ENCODE measurements around the gene PLXNC1.

The PLXNC1 gene

GRCh38 chr12:94123127-94123526 lies 25.2 kb upstream of the PLXNC1 start:
- TF ChIP-seq SP1 (IDR thresholded peaks at IDR 0.05): no peak
- no peak for TF ChIP-seq FOXK2 (IDR thresholded peaks at IDR 0.05)
- no peak for TF ChIP-seq TARDBP (IDR thresholded peaks at IDR 0.05)
- TF ChIP-seq NFRKB (IDR thresholded peaks at IDR 0.05): no peak
- no peak for TF ChIP-seq ELF4 (IDR thresholded peaks at IDR 0.05)
- no peak for TF ChIP-seq PKNOX1 (IDR thresholded peaks at IDR 0.05)
- no peak for TF ChIP-seq HDGF (IDR thresholded peaks at IDR 0.05; ENCODE audit: borderline replicate concordance)
- POLR2A ChIA-PET: no interaction called here
- CTCF ChIA-PET: no interaction called here
- DNase-seq (ENCODE audit: extremely low spot score): no peak

GRCh38 chr12:94126067-94126466 lies 22.3 kb upstream of the PLXNC1 start:
- DNase-seq (ENCODE audit: extremely low spot score): no peak
- ChIA-PET CTCF (interaction anchor here (0.7 to 1.8 kb wide), 2 partner anchors 9 to 145 kb away, joined by 6 to 7 read pairs; no protein-coding TSS in a partner anchor), POLR2A (no interaction called here)
- TF ChIP-seq FOXM1 (IDR thresholded peaks at IDR 0.05; ENCODE audit: borderline replicate concordance) (no peak), TARDBP (IDR thresholded peaks at IDR 0.05) (no peak), PKNOX1 (IDR thresholded peaks at IDR 0.05) (no peak), LEF1 (IDR thresholded peaks at IDR 0.05; ENCODE audit: borderline replicate concordance) (no peak), NFRKB (IDR thresholded peaks at IDR 0.05) (no peak), SP1 (IDR thresholded peaks at IDR 0.05) (no peak), ARNT (IDR thresholded peaks at IDR 0.05) (no peak), CTBP1 (IDR thresholded peaks at IDR 0.05; ENCODE audit: borderline replicate concordance) (no peak), ZNF384 (IDR thresholded peaks at IDR 0.05) (no peak), ELF4 (IDR thresholded peaks at IDR 0.05) (no peak), SUZ12 (IDR thresholded peaks at IDR 0.05) (no peak), FOXK2 (IDR thresholded peaks at IDR 0.05) (no peak), BHLHE40 (IDR thresholded peaks at IDR 0.05; ENCODE audit: borderline replicate concordance) (no peak), L3MBTL2 (conservative IDR thresholded peaks at IDR 0.05) (no peak), FOXA1 (IDR thresholded peaks at IDR 0.05) (no peak), HDGF (IDR thresholded peaks at IDR 0.05; ENCODE audit: borderline replicate concordance) (no peak)

- CTCF ChIA-PET: no interaction called here
- no peak for DNase-seq (ENCODE audit: extremely low spot score)
- TF ChIP-seq HDGF (IDR thresholded peaks at IDR 0.05; ENCODE audit: borderline replicate concordance): no peak
- TF ChIP-seq BHLHE40 (IDR thresholded peaks at IDR 0.05; ENCODE audit: borderline replicate concordance): no peak
- TF ChIP-seq FOXM1 (IDR thresholded peaks at IDR 0.05; ENCODE audit: borderline replicate concordance): no peak
- TF ChIP-seq L3MBTL2 (conservative IDR thresholded peaks at IDR 0.05): no peak
- TF ChIP-seq FOXK2 (IDR thresholded peaks at IDR 0.05): no peak
- POLR2A ChIA-PET: no interaction called here
Observed at GRCh38 chr12:94127239-94128131, 20.9 kb upstream of the PLXNC1 start.

- POLR2A ChIA-PET: interaction anchor here (0.5 kb wide), 1 partner anchor 451 kb away, joined by 3 read pairs; the partner anchor contains the start of gene CRADD
- TF ChIP-seq ELF4 (IDR thresholded peaks at IDR 0.05): no peak
- TF ChIP-seq PKNOX1 (IDR thresholded peaks at IDR 0.05): no peak
- TF ChIP-seq ZNF384 (IDR thresholded peaks at IDR 0.05): no peak
- no peak for TF ChIP-seq CTBP1 (IDR thresholded peaks at IDR 0.05; ENCODE audit: borderline replicate concordance)
- TF ChIP-seq SP1 (IDR thresholded peaks at IDR 0.05): no peak
- TF ChIP-seq L3MBTL2 (conservative IDR thresholded peaks at IDR 0.05): no peak
- TF ChIP-seq HDGF (IDR thresholded peaks at IDR 0.05; ENCODE audit: borderline replicate concordance): no peak
- no peak for TF ChIP-seq LEF1 (IDR thresholded peaks at IDR 0.05; ENCODE audit: borderline replicate concordance)
- no peak for TF ChIP-seq FOXM1 (IDR thresholded peaks at IDR 0.05; ENCODE audit: borderline replicate concordance)
- no peak for TF ChIP-seq TARDBP (IDR thresholded peaks at IDR 0.05)
- TF ChIP-seq BHLHE40 (IDR thresholded peaks at IDR 0.05; ENCODE audit: borderline replicate concordance): no peak
- no peak for TF ChIP-seq NFRKB (IDR thresholded peaks at IDR 0.05)
- no peak for TF ChIP-seq ARNT (IDR thresholded peaks at IDR 0.05)
- no peak for TF ChIP-seq FOXK2 (IDR thresholded peaks at IDR 0.05)
- TF ChIP-seq FOXA1 (IDR thresholded peaks at IDR 0.05): no peak
- CTCF ChIA-PET: no interaction called here
- DNase-seq (ENCODE audit: extremely low spot score): no peak
Observed at GRCh38 chr12:94128280-94128679, 20.1 kb upstream of the PLXNC1 start.

GRCh38 chr12:94133964-94134795 lies 14.2 kb upstream of the PLXNC1 start:
- DNase-seq (ENCODE audit: extremely low spot score): peak; percentile 61
- POLR2A ChIA-PET: no interaction called here
- peak; percentile 83 for TF ChIP-seq ZNF384 (IDR thresholded peaks at IDR 0.05)
- no peak for TF ChIP-seq NFRKB (IDR thresholded peaks at IDR 0.05)
- CTCF ChIA-PET: interaction anchor here (0.7 to 1.6 kb wide), 5 partner anchors 9 to 1486 kb away, joined by 3 to 6 read pairs (median 6); no protein-coding TSS in a partner anchor

- no peak for TF ChIP-seq HDGF (IDR thresholded peaks at IDR 0.05; ENCODE audit: borderline replicate concordance)
- no peak for TF ChIP-seq SP1 (IDR thresholded peaks at IDR 0.05)
- TF ChIP-seq FOXM1 (IDR thresholded peaks at IDR 0.05; ENCODE audit: borderline replicate concordance): no peak
- no peak for TF ChIP-seq SUZ12 (IDR thresholded peaks at IDR 0.05)
- TF ChIP-seq ARNT (IDR thresholded peaks at IDR 0.05): no peak
- ChIA-PET CTCF (interaction anchor here (1.6 kb wide), 1 partner anchor 11 kb away, joined by 6 read pairs; no protein-coding TSS in a partner anchor), POLR2A (no interaction called here)
- DNase-seq (ENCODE audit: extremely low spot score): no peak
Observed at GRCh38 chr12:94135896-94136295, 12.5 kb upstream of the PLXNC1 start.
